Hematopoietic multipotent progenitor cell treated with erythropoietin and hydrocortisone succinate and interleukin-3 and kit ligand, for 8 days (in vitro differentiated cells): Measurements from ENCODE around the gene PDHA2.
"Not testable (repeated sequence)": the region's sequence is repeated elsewhere in the genome, so short reads cannot be mapped to it uniquely, and the experiment has no call there.

Experiments
- DNase-seq: peaks from one replicate; pipeline ENCODE4 v3.0.0-alpha.2; 2015

PDHA2 gene

GRCh38 chr4:95839891-95840290 lies at the start of gene PDHA2:
Gene PDHA2, plus strand, starts transcription at chr4:95840093. Its CDS starts 58 bp downstream, at chr4:95840151.
- no peak for DNase-seq

- DNase-seq: no peak
Measured at GRCh38 chr4:95798003-95798402, 41.9 kb upstream of the PDHA2 start.

GRCh38 chr4:95798727-95799126 lies 41.2 kb upstream of the PDHA2 start:
- DNase-seq: no peak

- no peak for DNase-seq
Measured at GRCh38 chr4:95821867-95822266, 18.0 kb upstream of the PDHA2 start.

GRCh38 chr4:95825546-95825945 lies 14.3 kb upstream of the PDHA2 start:
- DNase-seq: no peak

- DNase-seq: no peak
Measured at GRCh38 chr4:95830651-95831050, 9.2 kb upstream of the PDHA2 start.

GRCh38 chr4:95831166-95831565 lies 8.7 kb upstream of the PDHA2 start:
- DNase-seq: peak; percentile 1

- no peak for DNase-seq
Measured at GRCh38 chr4:95833711-95834194, 6.1 kb upstream of the PDHA2 start.

GRCh38 chr4:95835672-95836071 lies 4.2 kb upstream of the PDHA2 start:
- peak; percentile 14 for DNase-seq

GRCh38 chr4:95838192-95838591 lies 1.7 kb upstream of the PDHA2 start:
- no peak for DNase-seq

GRCh38 chr4:95847908-95848460 lies 8.1 kb downstream of the PDHA2 start:
- DNase-seq: no peak

- no peak for DNase-seq
Measured at GRCh38 chr4:95850161-95850560, 10.3 kb downstream of the PDHA2 start.

- DNase-seq: no peak
Measured at GRCh38 chr4:95857761-95858160, 17.9 kb downstream of the PDHA2 start.

- DNase-seq: peak; percentile 8
Measured at GRCh38 chr4:95867919-95868318, 28.0 kb downstream of the PDHA2 start.

- DNase-seq: not testable (repeated sequence)
Measured at GRCh38 chr4:95869414-95869813, 29.5 kb downstream of the PDHA2 start.

GRCh38 chr4:95869961-95870500 lies 30.1 kb downstream of the PDHA2 start:
- DNase-seq: no peak

- no peak for DNase-seq
Measured at GRCh38 chr4:95877636-95878035, 37.7 kb downstream of the PDHA2 start.

GRCh38 chr4:95887551-95887950 lies 47.7 kb downstream of the PDHA2 start:
- no peak for DNase-seq

- no peak for DNase-seq
Measured at GRCh38 chr4:95889662-95890061, 49.8 kb downstream of the PDHA2 start.
